GM18505 (cell line): ENCODE results near the gene RFC2.
"Not testable (repeated sequence)": the region's sequence is repeated elsewhere in the genome, so short reads cannot be mapped to it uniquely, and the experiment has no call there.

ENCODE experiments used
- ATAC-seq: cut with Tn5 transposase; IDR thresholded peaks from one replicate; pipeline ENCODE4 v1.9.1; 2021; ENCODE audit not compliant: unreplicated experiment
- POLR2A ChIP-seq: IDR thresholded peaks from 4 replicates; pipeline ENCODE4 v1.6.1; 2011; ENCODE audit warnings: borderline replicate concordance; ENCODE audit not compliant: insufficient read depth, insufficient read length; ENCODE audit errors: extremely low read depth

RFC2 gene

DNA sequence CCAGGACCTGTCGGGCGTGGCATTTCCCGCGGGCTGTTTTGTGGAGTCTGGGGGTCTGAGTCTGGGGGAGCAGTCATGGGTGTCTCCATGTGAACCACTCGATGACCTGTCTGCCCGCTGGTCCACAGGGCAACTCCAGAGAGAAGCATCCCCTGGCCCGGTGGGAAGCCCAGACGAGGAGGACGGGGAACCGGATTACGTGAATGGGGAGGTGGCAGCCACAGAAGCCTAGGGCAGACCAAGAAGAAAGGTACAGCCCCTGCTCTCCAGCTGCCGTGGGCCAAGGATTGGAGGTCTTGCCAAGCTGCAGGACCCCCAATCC lies 29.7 kb downstream of the RFC2 start:
- ATAC-seq: no peak
- no peak for TF ChIP-seq POLR2A

DNA sequence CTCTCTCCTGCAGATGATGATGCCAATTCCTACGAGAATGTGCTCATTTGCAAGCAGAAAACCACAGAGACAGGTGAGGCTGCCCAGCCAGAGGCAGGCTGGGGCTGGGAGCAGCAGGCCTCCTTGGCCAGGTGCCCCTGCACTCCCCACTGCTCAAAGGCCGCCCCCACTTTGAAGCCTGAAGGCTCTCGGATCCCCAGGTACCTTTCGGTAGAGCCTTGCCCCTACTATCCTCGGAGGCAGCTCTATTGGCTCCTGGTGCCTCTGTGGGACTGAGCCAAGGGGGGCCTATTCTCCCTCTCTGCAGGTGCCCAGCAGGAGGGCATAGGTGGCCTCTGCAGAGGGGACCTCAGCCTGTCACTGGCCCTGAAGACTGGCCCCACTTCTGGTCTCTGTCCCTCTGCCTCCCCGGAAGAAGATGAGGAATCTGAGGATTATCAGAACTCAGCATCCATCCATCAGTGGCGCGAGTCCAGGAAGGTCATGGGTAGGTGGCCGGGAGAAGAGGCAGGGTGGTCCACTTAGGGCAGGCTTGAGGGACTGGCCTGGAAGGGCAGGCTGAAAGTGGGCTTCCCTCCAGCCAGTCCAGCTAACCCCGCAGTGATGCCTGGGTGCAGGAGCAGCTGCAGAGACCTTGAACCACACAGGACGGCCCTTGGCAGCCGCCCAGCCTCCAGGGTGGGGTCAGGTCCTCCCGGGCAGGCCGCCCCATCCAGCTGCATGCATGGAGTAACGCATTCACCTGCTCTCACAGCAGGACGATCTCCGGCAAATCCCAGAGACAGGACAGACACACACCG lies 30.3 kb downstream of the RFC2 start:
- ATAC-seq: no peak
- peak; percentile 45 for TF ChIP-seq POLR2A

DNA sequence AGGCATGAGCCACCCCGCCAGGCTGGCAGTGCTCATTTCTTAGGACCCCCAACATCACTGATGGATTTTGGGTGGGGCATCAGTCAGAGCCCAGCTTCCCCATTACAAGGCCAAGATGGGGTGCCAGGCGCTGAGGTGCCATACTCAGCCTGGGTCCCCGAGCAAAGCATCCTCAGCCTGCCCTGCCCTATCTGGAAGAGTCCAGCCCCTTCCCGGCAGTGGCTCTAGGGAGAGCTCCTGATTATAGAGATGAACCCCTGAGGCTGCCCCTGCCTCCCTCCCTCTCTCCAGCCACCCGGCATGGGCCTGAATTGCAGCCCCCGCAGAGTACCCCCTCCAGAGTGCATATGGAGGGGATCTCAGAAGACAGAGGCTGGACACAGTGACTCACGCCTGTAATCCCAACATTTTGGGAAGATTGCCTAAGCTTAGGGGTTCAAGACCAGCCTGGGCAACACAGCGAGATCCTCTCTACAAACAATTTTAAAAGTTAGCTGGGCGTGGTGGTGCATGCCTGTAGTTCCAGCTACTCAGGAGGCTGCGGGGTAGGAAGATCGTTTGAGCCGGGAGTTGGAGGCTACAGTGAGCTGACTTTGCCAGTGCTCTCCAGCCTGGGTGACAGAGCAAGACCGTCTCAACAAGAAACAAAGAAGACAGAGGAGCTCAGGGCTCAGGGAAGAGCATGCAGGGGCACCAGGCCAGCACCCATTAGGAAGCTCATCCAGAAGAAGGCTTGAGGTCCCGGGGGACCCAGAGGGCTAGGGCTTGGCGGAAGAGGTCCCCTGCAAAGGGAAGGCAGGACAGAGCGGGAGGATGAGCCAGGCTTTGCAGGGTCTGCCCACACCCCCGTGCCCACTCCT lies 31.1 kb downstream of the RFC2 start:
- TF ChIP-seq POLR2A: no peak
- no peak for ATAC-seq

DNA sequence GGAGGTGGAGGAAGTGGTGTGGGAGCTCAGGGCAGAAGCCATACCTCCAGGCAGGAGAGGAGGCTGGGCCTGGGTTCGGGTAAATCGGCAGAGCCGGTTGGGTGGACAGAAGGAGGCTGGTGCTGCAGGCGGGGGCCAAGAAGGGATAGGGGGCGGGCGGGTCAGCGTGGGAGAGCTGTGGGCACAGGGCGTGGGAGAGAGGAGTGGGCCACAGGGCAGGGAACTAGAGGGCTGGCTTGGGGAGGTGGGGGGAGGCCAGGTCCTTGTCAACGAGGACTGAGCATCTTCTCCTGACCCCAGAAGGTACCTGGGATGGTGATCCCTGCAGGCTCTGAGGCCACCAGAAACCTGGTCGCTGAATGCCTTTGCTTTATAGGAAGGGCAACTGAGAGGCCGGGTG lies 32.5 kb downstream of the RFC2 start:
- TF ChIP-seq POLR2A: no peak
- no peak for ATAC-seq

DNA sequence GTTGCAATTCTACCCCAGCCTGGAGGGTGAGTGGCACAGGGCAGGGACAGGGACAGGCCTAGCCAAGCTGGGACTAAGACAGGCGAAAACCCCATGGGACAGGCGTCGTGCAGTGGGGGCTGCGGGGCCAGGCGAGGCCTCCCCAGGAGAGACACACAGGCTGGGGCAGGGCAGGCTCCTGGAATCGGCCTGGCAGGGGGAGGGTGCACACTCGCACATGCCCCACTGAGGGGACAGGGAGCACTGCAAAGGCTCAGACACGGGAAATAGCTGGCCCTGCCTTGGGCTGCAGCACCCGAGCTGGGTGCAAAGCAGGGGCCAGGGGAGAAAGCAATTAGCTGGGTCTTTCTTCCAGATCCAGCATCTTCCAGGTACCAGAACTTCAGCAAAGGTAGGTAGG lies 34.0 kb downstream of the RFC2 start:
- no peak for TF ChIP-seq POLR2A
- ATAC-seq: no peak

DNA sequence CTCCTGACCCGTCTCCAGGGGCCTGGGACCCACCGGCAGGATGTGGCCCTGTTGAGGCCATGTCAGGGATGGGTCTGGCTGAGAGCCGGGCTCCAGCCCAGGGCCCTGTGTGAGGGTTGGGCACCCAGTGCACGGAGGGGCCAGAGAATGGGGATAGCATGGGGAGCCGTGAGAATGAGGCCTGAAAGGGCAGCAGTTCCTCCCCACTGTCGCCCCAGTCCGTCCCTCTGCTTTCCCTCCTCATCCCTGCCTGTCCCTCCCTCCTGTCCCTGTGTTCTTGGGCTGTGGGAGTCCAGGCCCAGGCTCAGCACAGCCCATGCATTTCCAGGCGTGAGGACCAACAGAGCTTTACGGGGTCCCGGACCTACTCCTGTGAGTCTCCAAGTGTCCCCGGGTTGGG lies 34.8 kb downstream of the RFC2 start:
- no peak for ATAC-seq
- TF ChIP-seq POLR2A: peak; percentile 17

DNA sequence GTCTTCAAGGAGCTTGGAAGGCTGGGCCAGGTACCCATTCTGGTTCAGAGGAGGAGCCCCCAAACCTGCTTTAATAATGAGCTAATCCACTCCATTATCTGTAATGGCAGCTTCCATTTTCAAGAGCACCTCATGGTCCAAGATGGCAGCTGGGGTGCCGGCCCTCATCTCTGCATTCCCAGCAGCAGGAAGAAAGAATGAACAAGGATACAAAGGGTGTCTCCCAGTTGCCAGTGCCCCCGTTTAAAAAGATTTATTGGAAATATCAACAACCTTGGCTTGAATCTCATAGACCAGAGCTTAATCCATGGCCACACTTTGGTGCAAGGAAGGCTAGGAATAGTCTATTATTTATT lies 35.9 kb downstream of the RFC2 start:
- no peak for TF ChIP-seq POLR2A
- ATAC-seq: no peak

DNA sequence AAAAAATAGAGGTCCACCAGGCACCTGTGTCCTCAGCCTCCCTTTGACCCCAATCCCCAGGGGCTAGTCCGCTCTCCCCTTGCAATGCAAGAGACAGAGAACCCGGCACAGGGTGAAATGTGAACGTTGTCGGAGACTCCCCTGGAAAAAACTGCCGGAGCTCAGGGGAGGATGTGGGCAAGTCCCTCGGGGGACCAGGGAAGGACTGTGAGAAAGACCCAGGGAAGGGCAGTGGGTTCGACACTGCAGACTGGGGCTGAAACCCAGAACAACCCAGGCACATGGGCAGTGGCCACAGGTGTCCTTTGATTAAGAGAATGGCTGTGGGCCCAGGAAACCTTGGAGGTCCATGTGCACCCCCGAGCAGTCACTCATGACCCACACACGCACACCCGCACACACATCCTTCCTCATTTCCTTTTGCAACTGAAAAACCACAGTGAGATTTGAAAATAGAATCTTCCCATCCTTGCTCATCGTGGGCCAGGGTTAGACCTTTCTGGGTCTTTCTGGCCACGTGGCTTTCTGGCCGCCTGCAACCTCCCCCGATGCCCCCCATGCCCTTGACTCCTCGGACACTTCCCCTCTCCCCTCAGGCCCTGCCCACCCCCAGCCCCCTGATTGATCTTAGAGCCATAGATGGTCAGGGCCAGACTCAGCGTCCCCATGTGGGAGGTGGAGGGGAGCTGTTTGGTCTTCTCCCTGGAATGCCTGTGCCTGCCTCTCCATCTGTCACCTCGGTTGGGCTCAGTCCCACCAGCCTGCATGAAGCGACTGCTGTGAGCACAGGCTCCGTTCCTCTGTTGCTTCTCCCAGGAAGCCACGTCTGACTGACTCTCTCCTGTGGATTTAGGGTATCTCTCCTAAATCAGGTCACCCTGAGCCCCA lies 36.5 kb downstream of the RFC2 start:
- no peak for ATAC-seq

DNA sequence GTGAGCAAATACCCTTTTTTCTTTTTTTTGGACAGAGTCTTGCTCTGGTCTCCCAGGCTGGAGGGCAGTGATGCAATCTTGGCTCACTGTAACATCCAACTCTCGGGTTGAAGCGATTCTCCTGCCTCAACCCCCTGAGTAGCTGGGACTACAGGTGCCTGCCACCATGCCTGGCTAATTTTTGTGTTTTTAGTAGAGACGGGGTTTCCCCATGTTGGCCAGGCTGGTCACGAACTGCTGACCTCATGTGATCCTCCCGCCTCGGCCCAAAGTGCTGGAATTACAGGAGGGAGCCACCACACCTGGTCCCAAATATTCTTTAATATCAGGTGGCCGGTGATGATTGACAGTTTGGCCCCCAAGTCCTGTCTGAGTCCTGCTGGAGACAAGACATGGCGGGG lies 37.8 kb downstream of the RFC2 start:
- no peak for TF ChIP-seq POLR2A
- no peak for ATAC-seq

More for the DNA sequence above, 36.5 kb downstream of the RFC2 start:
- TF ChIP-seq POLR2A: peak; percentile 54

DNA sequence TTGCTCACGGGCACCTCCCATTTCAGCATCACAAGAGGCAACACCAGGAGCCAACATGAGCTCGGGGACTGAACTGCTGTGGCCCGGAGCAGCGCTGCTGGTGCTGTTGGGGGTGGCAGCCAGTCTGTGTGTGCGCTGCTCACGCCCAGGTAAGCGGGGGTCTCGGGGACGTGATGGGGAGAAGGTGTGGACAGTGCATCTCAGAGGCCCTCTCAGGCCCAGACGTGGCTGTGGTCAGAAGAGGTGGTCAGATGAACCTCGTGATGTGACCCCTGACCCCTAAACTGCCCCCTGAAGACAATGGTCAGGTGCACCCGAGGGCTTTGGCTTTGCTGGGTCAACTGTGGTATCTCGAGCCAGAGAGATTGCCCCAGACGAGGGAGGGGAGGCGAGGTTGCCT lies 38.3 kb downstream of the RFC2 start:
- peak; percentile 15 for TF ChIP-seq POLR2A
- no peak for ATAC-seq

DNA sequence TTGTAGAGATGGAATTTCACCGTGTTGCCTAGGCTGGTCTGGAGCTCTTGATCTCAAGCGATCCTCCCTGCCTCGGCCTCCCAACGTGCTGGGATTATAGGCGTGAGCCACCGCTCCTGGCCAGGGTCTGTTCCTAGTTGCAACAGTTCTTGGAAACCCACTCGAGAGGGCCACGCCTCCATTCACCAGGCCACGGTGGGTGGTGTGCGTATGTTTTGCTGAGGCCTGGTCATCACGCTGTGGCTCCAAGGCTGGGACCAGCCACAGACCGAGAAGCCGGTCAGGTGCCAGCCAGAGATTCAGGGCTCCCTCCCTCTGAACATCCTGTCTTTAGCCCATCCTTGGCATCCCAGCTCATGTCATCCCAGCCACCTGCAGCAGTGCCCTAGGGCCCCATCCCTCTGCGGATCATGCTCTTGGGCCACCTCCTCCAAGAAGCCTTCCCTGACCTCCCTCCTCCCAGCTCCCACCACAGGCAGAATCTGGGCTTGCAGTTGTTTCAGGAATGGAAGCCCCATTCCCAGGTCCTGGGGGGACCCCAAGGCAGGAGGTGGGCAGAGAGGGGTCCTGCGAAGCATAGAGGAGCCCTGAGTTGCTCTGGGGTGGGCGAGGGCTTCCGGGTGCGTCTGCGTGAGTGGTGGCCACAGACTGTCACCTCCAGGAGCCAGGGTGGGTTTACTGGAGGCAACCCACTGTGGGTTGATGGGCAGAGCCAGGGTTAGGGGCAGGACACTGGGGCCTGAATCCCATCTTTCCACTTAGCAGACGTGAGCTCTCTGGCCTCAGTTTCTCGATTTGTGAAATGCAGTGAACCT lies 39.2 kb downstream of the RFC2 start:
- ATAC-seq: no peak
- TF ChIP-seq POLR2A: no peak

DNA sequence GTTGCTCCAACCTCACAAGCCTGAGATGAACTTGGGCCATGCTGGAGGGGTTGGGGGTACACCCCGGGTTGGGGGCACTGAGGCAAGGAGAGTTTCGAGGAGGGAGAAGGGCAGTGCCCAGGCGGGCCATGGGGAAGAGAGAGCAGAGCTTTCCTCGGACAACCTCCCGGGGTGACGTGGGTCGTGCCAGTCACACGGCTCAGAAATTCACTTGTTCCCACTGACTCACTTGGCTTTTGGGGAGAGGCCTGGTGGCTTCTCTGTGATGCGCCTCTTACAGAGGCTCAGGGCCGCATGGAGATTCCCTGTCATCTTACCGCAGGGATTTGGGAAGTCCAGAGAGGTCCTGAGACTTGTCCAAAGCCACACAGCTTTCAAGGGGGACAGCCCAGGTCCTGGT lies 41.5 kb downstream of the RFC2 start:
- TF ChIP-seq POLR2A: peak; percentile 41
- ATAC-seq: no peak

DNA sequence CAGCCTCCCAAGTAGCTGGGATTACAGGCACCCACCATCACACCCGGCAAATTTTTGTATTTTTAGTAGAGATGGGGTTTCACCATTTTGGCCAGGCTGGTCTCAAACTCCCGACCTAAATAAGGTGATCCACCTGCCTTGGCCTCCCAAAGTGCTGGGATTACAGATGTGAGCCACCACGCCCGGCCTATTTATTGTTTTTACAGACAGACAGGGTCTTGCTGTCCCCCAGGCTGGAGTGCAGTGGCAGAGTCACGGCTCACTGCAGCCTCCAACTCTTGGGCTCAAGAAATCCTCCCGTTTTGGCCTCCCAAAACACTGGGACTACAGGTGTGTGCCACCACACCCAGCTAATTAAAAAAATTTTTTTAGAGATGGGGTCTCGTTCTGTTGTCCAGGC lies 46.0 kb downstream of the RFC2 start:
- ATAC-seq: not testable (repeated sequence)
